NB4 (cell line): ENCODE measurements around the gene LDLRAD3.

Experiments used
- MYC ChIP-seq: IDR thresholded peaks from 2 replicates; pipeline ENCODE4 v1.6.1; 2011; ENCODE audit warnings: low read depth, low read length
- POLR2A ChIP-seq: IDR thresholded peaks from 2 replicates; pipeline ENCODE4 v1.6.1; 2011; ENCODE audit warnings: mild to moderate bottlenecking; ENCODE audit not compliant: insufficient read length; ENCODE audit errors: extremely low read depth
- TF ChIP-seq, protein P1 (sequence below): IDR thresholded peaks from one replicate; pipeline ENCODE4 v1.5.1; 2012; ENCODE audit warnings: low read depth, low read length
- TF ChIP-seq, protein P2 (sequence below): IDR thresholded peaks from 2 replicates; pipeline ENCODE4 v1.6.1; 2011; ENCODE audit warnings: low read depth, low read length

DNA sequence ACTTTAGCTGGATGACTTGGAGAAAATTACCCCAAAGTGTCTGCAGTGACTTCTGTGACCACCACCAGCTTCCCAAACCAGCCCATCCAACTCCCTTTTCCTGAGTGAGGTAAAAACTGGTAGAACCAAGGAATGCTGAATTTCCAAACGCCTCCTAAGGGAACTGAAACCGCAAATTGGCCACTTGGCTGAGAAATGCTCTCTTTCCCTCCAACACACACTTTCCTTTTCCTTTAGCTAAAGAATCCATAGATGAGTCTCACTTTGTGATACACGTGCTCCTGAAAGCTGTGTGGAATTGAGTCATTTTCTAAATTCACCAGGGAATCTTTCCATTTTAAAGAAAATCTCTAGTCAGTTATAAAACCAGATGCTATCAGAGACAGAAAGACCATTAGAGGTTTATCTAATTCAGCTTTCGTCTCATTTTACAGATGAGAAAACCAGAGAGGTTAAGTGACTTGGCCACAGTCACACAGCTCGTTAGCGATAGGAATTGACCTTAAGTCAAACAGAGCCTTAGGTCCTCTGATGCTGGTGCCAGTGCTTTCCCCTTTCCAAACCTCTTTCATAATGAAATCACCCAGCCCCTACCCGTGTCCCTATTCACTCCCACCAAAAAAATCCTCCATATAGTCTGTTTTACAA is 208.2 kb downstream of the LDLRAD3 start:
- TF ChIP-seq, protein P1, sequence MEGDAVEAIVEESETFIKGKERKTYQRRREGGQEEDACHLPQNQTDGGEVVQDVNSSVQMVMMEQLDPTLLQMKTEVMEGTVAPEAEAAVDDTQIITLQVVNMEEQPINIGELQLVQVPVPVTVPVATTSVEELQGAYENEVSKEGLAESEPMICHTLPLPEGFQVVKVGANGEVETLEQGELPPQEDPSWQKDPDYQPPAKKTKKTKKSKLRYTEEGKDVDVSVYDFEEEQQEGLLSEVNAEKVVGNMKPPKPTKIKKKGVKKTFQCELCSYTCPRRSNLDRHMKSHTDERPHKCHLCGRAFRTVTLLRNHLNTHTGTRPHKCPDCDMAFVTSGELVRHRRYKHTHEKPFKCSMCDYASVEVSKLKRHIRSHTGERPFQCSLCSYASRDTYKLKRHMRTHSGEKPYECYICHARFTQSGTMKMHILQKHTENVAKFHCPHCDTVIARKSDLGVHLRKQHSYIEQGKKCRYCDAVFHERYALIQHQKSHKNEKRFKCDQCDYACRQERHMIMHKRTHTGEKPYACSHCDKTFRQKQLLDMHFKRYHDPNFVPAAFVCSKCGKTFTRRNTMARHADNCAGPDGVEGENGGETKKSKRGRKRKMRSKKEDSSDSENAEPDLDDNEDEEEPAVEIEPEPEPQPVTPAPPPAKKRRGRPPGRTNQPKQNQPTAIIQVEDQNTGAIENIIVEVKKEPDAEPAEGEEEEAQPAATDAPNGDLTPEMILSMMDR = no peak
- no peak for TF ChIP-seq POLR2A
- no peak for TF ChIP-seq MYC
- TF ChIP-seq, protein P2, sequence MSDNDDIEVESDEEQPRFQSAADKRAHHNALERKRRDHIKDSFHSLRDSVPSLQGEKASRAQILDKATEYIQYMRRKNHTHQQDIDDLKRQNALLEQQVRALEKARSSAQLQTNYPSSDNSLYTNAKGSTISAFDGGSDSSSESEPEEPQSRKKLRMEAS = no peak
